Measurements from ENCODE around the gene ABCA1.
"Not testable (repeated sequence)": the region's sequence is repeated elsewhere in the genome, so short reads cannot be mapped to it uniquely, and the experiment has no call there.

ABCA1 gene

DNA sequence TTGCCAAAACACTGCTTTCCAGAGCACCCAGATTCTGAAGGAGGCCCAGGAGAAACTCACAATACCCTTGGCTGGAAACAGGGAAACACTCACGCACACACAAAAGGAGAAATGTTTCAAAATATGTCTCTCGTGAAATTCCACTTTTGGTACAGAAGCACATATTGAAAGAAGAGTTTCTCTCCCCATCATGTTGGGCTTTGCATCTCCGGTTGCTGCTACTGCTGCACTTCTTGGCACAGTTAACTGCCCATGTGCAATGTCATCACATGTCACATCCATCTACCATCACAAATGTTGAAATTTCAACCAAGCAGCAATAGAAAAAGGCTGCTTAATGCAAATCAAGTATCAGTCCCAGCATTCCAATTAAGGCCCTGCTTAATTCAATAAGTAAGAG, 72.1 kb downstream of the ABCA1 start:
- Histone ChIP-seq H3K4me1 (ENCODE audit: control insufficient read depth, insufficient read depth, low read length) (peaks cover 8% of the 10 kb centered on the region), H3K4me3 (ENCODE audit: low read length) (no peak overlapping the region), H3K27ac (ENCODE audit: low read depth, low read length) (no peak overlapping the region), H3K9ac (ENCODE audit: low read length) (no peak overlapping the region), H3K36me3 (ENCODE audit: control insufficient read depth, insufficient read depth, low read length) (peaks cover 3% of the 10 kb centered on the region), H3K27me3 (ENCODE audit: control insufficient read depth, insufficient read depth, low read length) (no peaks in the 10 kb centered on the region)

- H3K9ac ChIP-seq (ENCODE audit: low read length); H3K4me3 ChIP-seq (ENCODE audit: low read length); H3K27ac ChIP-seq (ENCODE audit: low read depth, low read length); H3K27me3 ChIP-seq (ENCODE audit: control insufficient read depth, insufficient read depth, low read length); H3K4me1 ChIP-seq (ENCODE audit: control insufficient read depth, insufficient read depth, low read length); H3K36me3 ChIP-seq (ENCODE audit: control insufficient read depth, insufficient read depth, low read length): not testable (repeated sequence)
These were observed 72.7 kb downstream of the ABCA1 start for GRCh38 chr9:104855258-104855657.

DNA sequence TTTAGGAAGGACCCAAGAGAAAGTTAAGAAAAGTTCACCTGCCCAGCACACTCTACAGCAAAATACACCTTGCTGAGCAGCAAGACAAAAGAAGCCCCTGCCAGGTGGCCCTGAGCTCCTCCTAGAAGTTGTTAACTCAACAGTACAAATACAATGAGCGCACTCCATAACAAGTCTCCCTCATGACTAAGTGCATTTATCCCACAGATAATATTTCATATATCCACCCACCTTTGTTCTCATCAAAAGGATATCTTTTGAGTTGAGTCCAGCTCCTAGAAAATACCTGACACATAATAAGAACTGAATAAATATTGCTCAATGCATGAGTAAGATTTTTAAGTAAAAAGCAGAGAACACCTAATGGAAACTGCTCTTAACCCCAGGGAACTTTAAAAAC, 73.3 kb downstream of the ABCA1 start:
- Histone ChIP-seq H3K36me3 (ENCODE audit: control insufficient read depth, insufficient read depth, low read length) (peaks cover 3% of the 10 kb centered on the region), H3K4me1 (ENCODE audit: control insufficient read depth, insufficient read depth, low read length) (peaks cover 8% of the 10 kb centered on the region), H3K4me3 (ENCODE audit: low read length) (no peak overlapping the region), H3K27me3 (ENCODE audit: control insufficient read depth, insufficient read depth, low read length) (no peaks in the 10 kb centered on the region), H3K9ac (ENCODE audit: low read length) (no peak overlapping the region), H3K27ac (ENCODE audit: low read depth, low read length) (no peak overlapping the region)

DNA sequence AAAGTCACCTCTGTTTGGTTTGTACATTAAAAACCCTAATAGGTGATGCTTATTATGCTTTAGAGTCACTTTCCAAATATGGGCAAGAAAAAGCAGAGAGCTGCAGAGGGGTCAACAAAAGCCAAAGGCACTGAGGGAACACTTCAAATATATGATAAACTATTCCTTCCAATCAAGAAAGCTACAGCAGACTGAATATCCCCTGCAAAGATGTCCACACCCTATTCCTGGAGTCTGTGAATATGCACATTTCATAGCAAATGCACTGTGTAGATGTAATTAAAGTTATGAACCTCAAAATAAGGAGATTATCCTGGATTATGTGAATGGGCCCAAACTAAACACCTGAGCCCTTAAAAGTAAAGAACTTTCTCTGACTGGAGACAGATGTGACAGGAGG, 74.3 kb downstream of the ABCA1 start:
- Histone ChIP-seq H3K27ac (ENCODE audit: low read depth, low read length) (no peak overlapping the region), H3K9ac (ENCODE audit: low read length) (no peak overlapping the region), H3K27me3 (ENCODE audit: control insufficient read depth, insufficient read depth, low read length) (no peaks in the 10 kb centered on the region), H3K4me3 (ENCODE audit: low read length) (no peak overlapping the region), H3K36me3 (ENCODE audit: control insufficient read depth, insufficient read depth, low read length) (peaks cover 3% of the 10 kb centered on the region), H3K4me1 (ENCODE audit: control insufficient read depth, insufficient read depth, low read length) (peaks cover under 1% of the 10 kb centered on the region)

- Histone ChIP-seq H3K4me3 (ENCODE audit: low read length) (no peak overlapping the region), H3K36me3 (ENCODE audit: control insufficient read depth, insufficient read depth, low read length) (peaks cover 3% of the 10 kb centered on the region), H3K27ac (ENCODE audit: low read depth, low read length) (no peak overlapping the region), H3K9ac (ENCODE audit: low read length) (no peak overlapping the region), H3K27me3 (ENCODE audit: control insufficient read depth, insufficient read depth, low read length) (no peaks in the 10 kb centered on the region), H3K4me1 (ENCODE audit: control insufficient read depth, insufficient read depth, low read length) (no peaks in the 10 kb centered on the region)
These were observed 74.8 kb downstream of the ABCA1 start for GRCh38 chr9:104853159-104853558.

DNA sequence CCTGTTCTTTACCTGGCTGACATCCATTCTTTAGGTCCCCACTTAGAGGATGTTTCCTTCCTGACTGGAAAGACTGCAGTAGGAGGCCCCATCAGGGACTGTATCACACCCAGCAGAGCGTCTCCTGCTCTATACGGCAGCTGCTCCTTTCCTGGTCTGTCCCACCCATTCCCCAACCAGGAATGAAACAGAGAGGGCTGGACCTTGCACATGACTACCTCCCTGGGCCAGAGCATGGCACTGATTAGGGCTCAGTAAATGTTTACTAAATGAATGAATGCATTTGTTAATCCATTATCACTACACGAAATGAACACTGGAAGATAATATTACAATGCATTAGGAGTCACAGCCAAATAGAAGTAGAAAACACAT, 76.4 kb downstream of the ABCA1 start:
- H3K27me3 ChIP-seq (ENCODE audit: control insufficient read depth, insufficient read depth, low read length): no peaks in the 10 kb centered on the region
- peaks cover 3% of the 10 kb centered on the region for H3K36me3 ChIP-seq (ENCODE audit: control insufficient read depth, insufficient read depth, low read length)
- no peaks in the 10 kb centered on the region for H3K4me1 ChIP-seq (ENCODE audit: control insufficient read depth, insufficient read depth, low read length)
- no peak overlapping the region for H3K4me3 ChIP-seq (ENCODE audit: low read length)
- H3K27ac ChIP-seq (ENCODE audit: low read depth, low read length): no peak overlapping the region
- no peak overlapping the region for H3K9ac ChIP-seq (ENCODE audit: low read length)

- no peaks in the 10 kb centered on the region for H3K4me1 ChIP-seq (ENCODE audit: control insufficient read depth, insufficient read depth, low read length)
- H3K36me3 ChIP-seq (ENCODE audit: control insufficient read depth, insufficient read depth, low read length): peaks cover 3% of the 10 kb centered on the region
- H3K27ac ChIP-seq (ENCODE audit: low read depth, low read length): no peak overlapping the region
- H3K4me3 ChIP-seq (ENCODE audit: low read length): no peak overlapping the region
- H3K9ac ChIP-seq (ENCODE audit: low read length): no peak overlapping the region
- H3K27me3 ChIP-seq (ENCODE audit: control insufficient read depth, insufficient read depth, low read length): no peaks in the 10 kb centered on the region
These were observed 77.0 kb downstream of the ABCA1 start for GRCh38 chr9:104850786-104851545.

DNA sequence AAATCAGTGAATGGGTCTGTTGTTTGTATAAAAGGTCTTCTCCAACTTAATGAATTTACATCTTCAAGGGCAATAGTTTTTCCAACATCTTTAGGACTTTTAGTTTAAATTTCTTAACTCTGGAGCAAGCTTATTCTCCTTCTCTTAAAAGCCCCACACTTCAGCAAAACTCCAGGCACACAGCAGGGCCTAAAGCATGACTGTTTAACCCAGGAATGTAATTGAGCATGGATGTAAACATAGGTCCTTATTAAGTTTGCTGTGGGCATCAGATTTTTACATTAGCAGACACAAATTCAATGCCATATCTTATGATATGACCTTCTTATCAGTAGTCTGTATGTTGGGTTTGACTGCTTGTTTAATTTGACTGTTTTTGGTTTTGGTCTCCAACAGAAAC, 78.9 kb downstream of the ABCA1 start:
- no peaks in the 10 kb centered on the region for H3K27me3 ChIP-seq (ENCODE audit: control insufficient read depth, insufficient read depth, low read length)
- H3K4me3 ChIP-seq (ENCODE audit: low read length): no peak overlapping the region
- H3K4me1 ChIP-seq (ENCODE audit: control insufficient read depth, insufficient read depth, low read length): no peaks in the 10 kb centered on the region
- no peak overlapping the region for H3K27ac ChIP-seq (ENCODE audit: low read depth, low read length)
- no peak overlapping the region for H3K9ac ChIP-seq (ENCODE audit: low read length)
- peaks cover 6% of the 10 kb centered on the region for H3K36me3 ChIP-seq (ENCODE audit: control insufficient read depth, insufficient read depth, low read length)

- Histone ChIP-seq H3K9ac (ENCODE audit: low read length) (no peak overlapping the region), H3K4me3 (ENCODE audit: low read length) (no peak overlapping the region), H3K27me3 (ENCODE audit: control insufficient read depth, insufficient read depth, low read length) (no peaks in the 10 kb centered on the region), H3K4me1 (ENCODE audit: control insufficient read depth, insufficient read depth, low read length) (no peaks in the 10 kb centered on the region), H3K36me3 (ENCODE audit: control insufficient read depth, insufficient read depth, low read length) (peaks cover 17% of the 10 kb centered on the region), H3K27ac (ENCODE audit: low read depth, low read length) (no peak overlapping the region)
These were observed 83.2 kb downstream of the ABCA1 start for GRCh38 chr9:104844710-104845109.

DNA sequence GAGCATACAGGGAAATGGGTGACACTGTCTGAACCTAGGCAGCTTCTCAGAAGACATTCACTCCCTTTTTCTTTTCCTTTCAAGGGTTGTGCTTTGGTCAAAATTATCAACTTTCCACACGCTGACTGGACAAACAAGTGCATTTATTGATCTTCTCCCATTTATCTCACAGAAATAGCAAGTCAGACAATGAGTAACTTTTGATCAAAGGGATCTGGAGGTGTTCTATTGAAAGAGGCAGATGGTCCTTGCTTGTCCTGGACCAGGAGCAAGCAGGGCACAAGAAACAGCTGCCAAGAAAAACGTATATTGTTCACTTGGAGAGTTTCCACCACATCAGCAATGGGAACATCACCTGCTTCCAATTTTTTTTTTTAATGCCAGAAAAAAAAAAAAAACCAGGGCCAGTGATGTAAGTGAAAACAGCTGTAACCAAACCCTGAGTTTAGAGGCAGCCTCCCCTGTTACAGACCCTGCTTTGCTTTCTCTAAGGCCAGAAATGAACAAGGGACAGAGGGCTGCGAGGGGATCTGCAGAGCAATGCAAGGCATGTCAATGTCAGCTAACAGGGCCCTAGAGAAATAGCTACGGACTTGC, 84.2 kb downstream of the ABCA1 start:
- no peaks in the 10 kb centered on the region for H3K27me3 ChIP-seq (ENCODE audit: control insufficient read depth, insufficient read depth, low read length)
- no peak overlapping the region for H3K4me3 ChIP-seq (ENCODE audit: low read length)
- no peak overlapping the region for H3K27ac ChIP-seq (ENCODE audit: low read depth, low read length)
- no peaks in the 10 kb centered on the region for H3K4me1 ChIP-seq (ENCODE audit: control insufficient read depth, insufficient read depth, low read length)
- H3K36me3 ChIP-seq (ENCODE audit: control insufficient read depth, insufficient read depth, low read length): peaks cover 22% of the 10 kb centered on the region
- H3K9ac ChIP-seq (ENCODE audit: low read length): no peak overlapping the region

- H3K9ac ChIP-seq (ENCODE audit: low read length): no peak overlapping the region
- H3K27ac ChIP-seq (ENCODE audit: low read depth, low read length): no peak overlapping the region
- H3K36me3 ChIP-seq (ENCODE audit: control insufficient read depth, insufficient read depth, low read length): peaks cover 22% of the 10 kb centered on the region
- no peak overlapping the region for H3K4me3 ChIP-seq (ENCODE audit: low read length)
- H3K4me1 ChIP-seq (ENCODE audit: control insufficient read depth, insufficient read depth, low read length): no peaks in the 10 kb centered on the region
- H3K27me3 ChIP-seq (ENCODE audit: control insufficient read depth, insufficient read depth, low read length): no peaks in the 10 kb centered on the region
These were observed 85.3 kb downstream of the ABCA1 start for GRCh38 chr9:104842698-104843097.

DNA sequence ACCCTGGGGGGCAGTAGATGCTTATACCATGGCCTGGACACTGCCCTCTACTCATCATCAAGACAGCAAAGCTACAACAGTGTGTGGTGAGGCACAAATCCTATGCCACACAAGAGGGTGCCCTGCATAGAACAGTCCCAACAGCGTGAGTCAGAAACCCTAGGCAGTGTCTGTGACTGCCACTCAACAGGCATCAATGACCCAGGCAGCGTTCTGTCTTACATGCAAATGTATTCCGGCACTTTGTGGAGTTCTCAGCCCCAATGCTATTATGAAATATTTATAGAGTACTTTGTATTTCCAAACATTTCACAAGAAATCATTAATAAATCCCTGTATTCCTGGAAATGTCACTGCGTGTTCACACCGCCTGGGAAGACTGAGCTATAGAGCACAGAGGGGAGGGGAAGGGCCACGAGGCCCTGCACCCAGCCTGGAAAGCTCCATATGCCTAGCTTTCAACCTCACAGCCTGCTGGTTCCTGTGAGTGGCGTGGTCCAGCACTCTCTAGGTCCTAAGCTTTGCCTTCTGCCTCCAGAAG, 86.3 kb downstream of the ABCA1 start:
- Histone ChIP-seq H3K27ac (ENCODE audit: low read depth, low read length) (no peak overlapping the region), H3K27me3 (ENCODE audit: control insufficient read depth, insufficient read depth, low read length) (no peaks in the 10 kb centered on the region), H3K36me3 (ENCODE audit: control insufficient read depth, insufficient read depth, low read length) (peaks cover 30% of the 10 kb centered on the region), H3K4me3 (ENCODE audit: low read length) (no peak overlapping the region), H3K4me1 (ENCODE audit: control insufficient read depth, insufficient read depth, low read length) (no peaks in the 10 kb centered on the region), H3K9ac (ENCODE audit: low read length) (no peak overlapping the region)

- peaks cover 41% of the 10 kb centered on the region for H3K36me3 ChIP-seq (ENCODE audit: control insufficient read depth, insufficient read depth, low read length)
- no peaks in the 10 kb centered on the region for H3K4me1 ChIP-seq (ENCODE audit: control insufficient read depth, insufficient read depth, low read length)
- no peak overlapping the region for H3K27ac ChIP-seq (ENCODE audit: low read depth, low read length)
- H3K4me3 ChIP-seq (ENCODE audit: low read length): no peak overlapping the region
- no peak overlapping the region for H3K9ac ChIP-seq (ENCODE audit: low read length)
- no peaks in the 10 kb centered on the region for H3K27me3 ChIP-seq (ENCODE audit: control insufficient read depth, insufficient read depth, low read length)
These were observed 89.0 kb downstream of the ABCA1 start for GRCh38 chr9:104838958-104839357.

Measured in rectal smooth muscle tissue (tissue), 1 donor.